ENCODE data around the gene LPGAT1.

- TF ChIP-seq CTCF (conservative IDR thresholded peaks at IDR 0.05) (no peak), ZFX (IDR thresholded peaks at IDR 0.05) (no peak)
Measured at GRCh38 chr1:211697356-211697755, 133.2 kb downstream of the LPGAT1 start.
